Prostate gland (tissue), 2 donors: ENCODE data around the gene VASN.

Experiments
- CTCF ChIP-seq, 4 experiments: fragments of 200-600 bp in 2 of 4; fragments of 450-650 bp in 2 of 4; sonication (generic) in 2 of 4; IDR thresholded peaks; 1 replicate in 3 of 4; 2 replicates in 1 of 4; pipeline ENCODE4 v1.5.1; 2016 to 2019; ENCODE audit warnings: antibody characterized with exemption in 4 of 4, mild to moderate bottlenecking in 2 of 4, moderate library complexity in 2 of 4
- POLR2A ChIP-seq: fragments of 450-650 bp; IDR thresholded peaks from one replicate; pipeline ENCODE4 v1.6.1; 2016; ENCODE audit warnings: antibody characterized with exemption, mild to moderate bottlenecking

GRCh38 chr16:4338712-4339299, 32.8 kb upstream of the VASN start:
- no peak for TF ChIP-seq CTCF (IDR thresholded peaks at IDR 0.05)
- no peak for TF ChIP-seq POLR2A
